MM.1S (cell line): Measurements from ENCODE around the gene ZBTB24.

Source experiments
- CTCF ChIP-seq: fragments of 300-600 bp; sonication (generic); IDR thresholded peaks from 2 replicates; pipeline ENCODE4 v1.5.1; 2016; ENCODE audit warnings: antibody characterized with exemption, low read length, mixed read lengths
- EZH2 ChIP-seq: fragments of 300-600 bp; sonication (generic); optimal IDR thresholded peaks from 2 replicates; pipeline ENCODE3; 2017; ENCODE audit warnings: low read depth, mild to moderate bottlenecking, antibody characterized with exemption, low read length, mixed read lengths
- EZH2phosphoT487 ChIP-seq: fragments of 300-600 bp; sonication (generic); IDR thresholded peaks from 2 replicates; pipeline ENCODE4 v1.6.1; 2018; ENCODE audit warnings: antibody characterized with exemption, low read length

- TF ChIP-seq CTCF (no peak), EZH2 (no peak), EZH2phosphoT487 (no peak)
Observed at GRCh38 chr6:109493865-109494264, 10.8 kb upstream of the ZBTB24 start.
